Measurements from ENCODE around the gene DST. TPM values are rescaled to one million over a fixed set of nuclear protein-coding genes. Genes with fewer than 3 reads are reported as not detected.

The DST gene
- total and polyA plus RNA-seq, 2 donors (not counting 1 experiment from before 2014, with no cell fraction given): 78.6 to 670 TPM

DNA sequence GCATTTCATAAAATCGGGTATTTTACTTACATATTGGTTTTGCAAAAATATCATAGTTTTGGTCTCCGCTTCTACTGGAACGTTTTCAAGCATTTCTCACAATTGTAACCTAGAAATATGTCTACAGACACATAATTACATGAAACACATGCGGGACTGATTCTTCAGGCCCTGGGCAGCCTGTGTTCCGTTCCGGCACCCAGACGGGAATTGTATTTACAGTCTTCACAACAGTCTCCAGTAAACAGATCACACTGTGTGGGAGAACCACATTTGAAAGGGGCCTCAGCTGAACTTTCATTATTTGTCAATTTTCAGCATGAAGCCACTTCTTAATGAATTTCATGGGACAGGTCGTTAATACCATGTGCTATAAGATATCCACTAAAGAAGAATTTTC is 196.9 kb downstream of the DST start:
- no peaks in the 10 kb centered on the region for H4K20me1 ChIP-seq (ENCODE audit: control insufficient read depth, extremely low read depth, insufficient read depth, low read length)
- TF ChIP-seq, protein P1, sequence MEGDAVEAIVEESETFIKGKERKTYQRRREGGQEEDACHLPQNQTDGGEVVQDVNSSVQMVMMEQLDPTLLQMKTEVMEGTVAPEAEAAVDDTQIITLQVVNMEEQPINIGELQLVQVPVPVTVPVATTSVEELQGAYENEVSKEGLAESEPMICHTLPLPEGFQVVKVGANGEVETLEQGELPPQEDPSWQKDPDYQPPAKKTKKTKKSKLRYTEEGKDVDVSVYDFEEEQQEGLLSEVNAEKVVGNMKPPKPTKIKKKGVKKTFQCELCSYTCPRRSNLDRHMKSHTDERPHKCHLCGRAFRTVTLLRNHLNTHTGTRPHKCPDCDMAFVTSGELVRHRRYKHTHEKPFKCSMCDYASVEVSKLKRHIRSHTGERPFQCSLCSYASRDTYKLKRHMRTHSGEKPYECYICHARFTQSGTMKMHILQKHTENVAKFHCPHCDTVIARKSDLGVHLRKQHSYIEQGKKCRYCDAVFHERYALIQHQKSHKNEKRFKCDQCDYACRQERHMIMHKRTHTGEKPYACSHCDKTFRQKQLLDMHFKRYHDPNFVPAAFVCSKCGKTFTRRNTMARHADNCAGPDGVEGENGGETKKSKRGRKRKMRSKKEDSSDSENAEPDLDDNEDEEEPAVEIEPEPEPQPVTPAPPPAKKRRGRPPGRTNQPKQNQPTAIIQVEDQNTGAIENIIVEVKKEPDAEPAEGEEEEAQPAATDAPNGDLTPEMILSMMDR (conservative IDR thresholded peaks at IDR 0.05 in 1 of 2, IDR thresholded peaks at IDR 0.05 in 1 of 2; ENCODE audit: low read depth in 1 of 2, low read length in 2 of 2): no peak
- no peak for TF ChIP-seq EZH2 (IDR thresholded peaks at IDR 0.05; ENCODE audit: low read length, missing control alignments)
- DNase-seq (ENCODE audit: low read depth in 2 of 2): peak in 1 of 2 donors; percentile 23
- H3K4me2 ChIP-seq (ENCODE audit: extremely low read depth, insufficient read depth, low read length): no peak overlapping the region
- no peak overlapping the region for H3K9ac ChIP-seq (ENCODE audit: insufficient read depth, low read length)
- no peaks in the 10 kb centered on the region for H3K27me3 ChIP-seq (ENCODE audit: control insufficient read depth, insufficient read depth, low read length)
- H2AFZ ChIP-seq (ENCODE audit: low read length): no peak overlapping the region
- no peaks in the 10 kb centered on the region for H3K9me3 ChIP-seq (ENCODE audit: control insufficient read depth, insufficient read depth, low read depth, low read length)
- H3K4me3 ChIP-seq (replicated peaks in 1 of 4; ENCODE audit: control extremely low read depth in 1 of 4, insufficient read depth in 1 of 4, low read depth in 3 of 4, low read length in 4 of 4): no peak overlapping the region
- no peak overlapping the region for H3K27ac ChIP-seq (ENCODE audit: insufficient read depth, low read length)
- H3K36me3 ChIP-seq (ENCODE audit: control insufficient read depth, insufficient read depth, low read length): no peaks in the 10 kb centered on the region
- H3K79me2 ChIP-seq (ENCODE audit: control insufficient read depth, insufficient read depth, low read length): no peaks in the 10 kb centered on the region
- H3K4me1 ChIP-seq (ENCODE audit: control insufficient read depth, extremely low read depth, insufficient read depth, low read length): no peaks in the 10 kb centered on the region

DNA sequence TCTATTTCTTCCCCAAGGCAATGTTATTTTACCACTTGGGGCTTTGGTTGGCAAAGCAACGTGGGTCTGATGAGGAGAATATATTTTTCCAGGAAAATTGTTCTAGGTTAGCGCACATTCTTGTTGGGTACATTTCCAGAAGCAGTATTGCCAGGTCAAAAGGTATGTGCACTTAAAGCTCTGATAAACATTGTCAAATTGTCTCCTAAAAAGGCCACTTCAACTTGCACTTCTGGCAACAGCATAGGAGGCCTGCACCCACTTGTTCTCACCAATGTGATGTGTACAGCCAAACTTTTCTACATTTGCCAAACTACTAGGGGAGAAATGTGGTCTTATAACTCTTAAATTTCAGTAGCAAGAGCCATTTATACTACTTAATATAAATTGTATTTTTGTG is 197.8 kb downstream of the DST start:
- Histone ChIP-seq H3K27me3 (ENCODE audit: control insufficient read depth, insufficient read depth, low read length) (no peaks in the 10 kb centered on the region), H3K27ac (ENCODE audit: insufficient read depth, low read length) (no peak overlapping the region), H3K4me1 (ENCODE audit: control insufficient read depth, extremely low read depth, insufficient read depth, low read length) (no peaks in the 10 kb centered on the region), H3K36me3 (ENCODE audit: control insufficient read depth, insufficient read depth, low read length) (no peaks in the 10 kb centered on the region), H3K4me3 (replicated peaks in 1 of 4; ENCODE audit: control extremely low read depth in 1 of 4, insufficient read depth in 1 of 4, low read depth in 3 of 4, low read length in 4 of 4) (no peak overlapping the region), H2AFZ (ENCODE audit: low read length) (no peak overlapping the region), H3K4me2 (ENCODE audit: extremely low read depth, insufficient read depth, low read length) (no peak overlapping the region), H3K9ac (ENCODE audit: insufficient read depth, low read length) (no peak overlapping the region), H3K9me3 (ENCODE audit: control insufficient read depth, insufficient read depth, low read depth, low read length) (no peaks in the 10 kb centered on the region), H4K20me1 (ENCODE audit: control insufficient read depth, extremely low read depth, insufficient read depth, low read length) (no peaks in the 10 kb centered on the region), H3K79me2 (ENCODE audit: control insufficient read depth, insufficient read depth, low read length) (no peaks in the 10 kb centered on the region)
- DNase-seq (ENCODE audit: low read depth in 2 of 2): no peak
- TF ChIP-seq, protein P1 (conservative IDR thresholded peaks at IDR 0.05 in 1 of 2, IDR thresholded peaks at IDR 0.05 in 1 of 2; ENCODE audit: low read depth in 1 of 2, low read length in 2 of 2): no peak
- TF ChIP-seq EZH2 (IDR thresholded peaks at IDR 0.05; ENCODE audit: low read length, missing control alignments): no peak

DNA sequence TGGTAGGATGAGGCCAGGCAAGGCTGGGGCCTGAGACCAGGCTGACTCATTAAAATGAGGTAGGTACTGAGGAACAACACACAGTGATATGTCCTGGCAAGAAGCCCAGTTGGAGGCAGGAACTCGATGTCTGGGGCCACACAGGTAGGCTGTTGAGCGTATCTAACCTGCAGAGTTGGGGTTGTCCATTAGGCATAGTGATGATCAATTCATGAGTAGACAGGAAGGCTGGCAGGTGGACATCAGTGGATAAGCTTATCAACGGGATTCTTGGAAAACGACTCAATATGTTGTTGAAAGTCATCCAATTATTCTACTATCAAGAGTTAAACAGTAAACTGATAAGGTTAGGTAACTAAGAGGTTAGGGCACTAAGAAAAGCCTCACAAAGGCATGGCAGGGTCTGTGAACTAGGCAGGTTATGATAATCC is 202.1 kb downstream of the DST start:
- H2AFZ ChIP-seq (ENCODE audit: low read length): no peak overlapping the region
- no peaks in the 10 kb centered on the region for H3K27me3 ChIP-seq (ENCODE audit: control insufficient read depth, insufficient read depth, low read length)
- H3K4me1 ChIP-seq (ENCODE audit: control insufficient read depth, extremely low read depth, insufficient read depth, low read length): no peaks in the 10 kb centered on the region
- no peak overlapping the region for H3K9ac ChIP-seq (ENCODE audit: insufficient read depth, low read length)
- no peak for TF ChIP-seq EZH2 (IDR thresholded peaks at IDR 0.05; ENCODE audit: low read length, missing control alignments)
- TF ChIP-seq, protein P1 (conservative IDR thresholded peaks at IDR 0.05 in 1 of 2, IDR thresholded peaks at IDR 0.05 in 1 of 2; ENCODE audit: low read depth in 1 of 2, low read length in 2 of 2): no peak
- H4K20me1 ChIP-seq (ENCODE audit: control insufficient read depth, extremely low read depth, insufficient read depth, low read length): no peaks in the 10 kb centered on the region
- H3K27ac ChIP-seq (ENCODE audit: insufficient read depth, low read length): no peak overlapping the region
- H3K9me3 ChIP-seq (ENCODE audit: control insufficient read depth, insufficient read depth, low read depth, low read length): no peaks in the 10 kb centered on the region
- H3K36me3 ChIP-seq (ENCODE audit: control insufficient read depth, insufficient read depth, low read length): no peaks in the 10 kb centered on the region
- no peaks in the 10 kb centered on the region for H3K79me2 ChIP-seq (ENCODE audit: control insufficient read depth, insufficient read depth, low read length)
- H3K4me3 ChIP-seq (replicated peaks in 1 of 4; ENCODE audit: control extremely low read depth in 1 of 4, insufficient read depth in 1 of 4, low read depth in 3 of 4, low read length in 4 of 4): no peak overlapping the region
- DNase-seq (ENCODE audit: low read depth in 2 of 2): no peak
- no peak overlapping the region for H3K4me2 ChIP-seq (ENCODE audit: extremely low read depth, insufficient read depth, low read length)
